Measurements from ENCODE around the gene RBFOX1.

- TF ChIP-seq CTCF (conservative IDR thresholded peaks at IDR 0.05; ENCODE audit: low read depth, low read length), result no peak
- no peak for TF ChIP-seq EZH2phosphoT487 (IDR thresholded peaks at IDR 0.05; ENCODE audit: borderline replicate concordance, low read length)
Measured at GRCh38 chr16:7602291-7602950, 269.8 kb downstream of the RBFOX1 start.

Data from PC-3 (cell line).